Mucosa of descending colon (tissue), 3 donors: Measurements from ENCODE around the gene TNPO2. TPM values are rescaled to one million over a fixed set of nuclear protein-coding genes. Genes with fewer than 3 reads are reported as not detected.
"Not testable (repeated sequence)": the region's sequence is repeated elsewhere in the genome, so short reads cannot be mapped to it uniquely, and the experiment has no call there.

Source experiments
- ATAC-seq: fragments of 200-7000 bp; cut with Tn5 transposase; one replicate; pipeline ENCODE4 v1.9.1; 2020; ENCODE audit warnings: mild to moderate bottlenecking, moderate library complexity
- DNase-seq, 3 donors: peaks; one replicate each; pipeline ENCODE4 v3.0.0-alpha.2; 2020
- H3K36me3 ChIP-seq: fragments of 200-600 bp; one replicate; pipeline ENCODE4 v1.8.0; 2021; ENCODE audit warnings: low read depth, mild to moderate bottlenecking
- H3K4me1 ChIP-seq: fragments of 200-600 bp; one replicate; pipeline ENCODE4 v1.8.0; 2021; ENCODE audit warnings: low read depth, mild to moderate bottlenecking
- H3K4me3 ChIP-seq: fragments of 200-600 bp; one replicate; pipeline ENCODE4 v1.8.0; 2021; ENCODE audit warnings: mild to moderate bottlenecking
- H3K9me3 ChIP-seq: fragments of 200-600 bp; one replicate; pipeline ENCODE4 v1.8.0; 2021; ENCODE audit warnings: mild to moderate bottlenecking
- CTCF ChIP-seq: fragments of 200-600 bp; IDR thresholded peaks from one replicate; pipeline ENCODE4 v1.8.0; 2022; ENCODE audit warnings: antibody characterized with exemption, mild to moderate bottlenecking
- intact Hi-C, 2 donors: fragments of 100-400 bp; cut with DNase I in 1 of 2; cut with micrococcal nuclease in 1 of 2; formaldehyde crosslinking; loops; one replicate each; pipeline versions ENCODE4 v1.11.0 to v1.11.1; 2022; cut with DNase I, micrococcal nuclease
- total RNA-seq, 3 donors: library from RNA; stranded (reverse); fragmentation: NEBNext Ultra II Directional in 2 of 3; extraction: Animal tissue kit (Norgen Biotek cat#: 25700) in 2 of 3; gene quantifications; one replicate each; pipeline versions ENCODE4 v1.2.1 to v1.2.4, GENCODE V29; 2021 to 2023
- donor health status: DM: no; HTN: no; CAD: no; lungs with moderate emphysema.
- donor health status: DM: no; HTN: no; CAD: no.
- donor health status: DM: no; HTN: yes; CAD: no.

The TNPO2 gene
- total RNA-seq, 3 donors from 2014 or later: 48.9 to 73.3 (median 66.9) TPM

- no peak overlapping the region for H3K4me3 ChIP-seq
- ATAC-seq (peak; percentile 9), DNase-seq (peak in 2 of 3 donors; percentile 32 to 43)
- no peak for TF ChIP-seq CTCF
- H3K36me3 ChIP-seq: no peaks in the 10 kb centered on the region
- H3K9me3 ChIP-seq: no peaks in the 10 kb centered on the region
- intact Hi-C loops: no loop called here
- peaks cover 21% of the 10 kb centered on the region for H3K4me1 ChIP-seq
Measured at GRCh38 chr19:12720851-12721655, 2.7 kb downstream of the TNPO2 start.

GRCh38 chr19:12720296-12720695, 3.4 kb downstream of the TNPO2 start:
- Histone ChIP-seq H3K4me1 (peaks cover 21% of the 10 kb centered on the region), H3K36me3 (no peaks in the 10 kb centered on the region), H3K9me3 (no peaks in the 10 kb centered on the region), H3K4me3 (no peak overlapping the region)
- no peak for TF ChIP-seq CTCF
- DNase-seq: no peak
- intact Hi-C loops: no loop called here
- no peak for ATAC-seq

- no peaks in the 10 kb centered on the region for H3K36me3 ChIP-seq
- intact Hi-C loops: no loop called here
- DNase-seq: no peak
Measured at GRCh38 chr19:12715929-12716328, 7.8 kb downstream of the TNPO2 start.

GRCh38 chr19:12715102-12715501, 8.6 kb downstream of the TNPO2 start:
- Histone ChIP-seq H3K4me1 (no peaks in the 10 kb centered on the region), H3K9me3 (no peaks in the 10 kb centered on the region), H3K36me3 (peaks cover 6% of the 10 kb centered on the region), H3K4me3 (no peak overlapping the region)
- intact Hi-C loops: no loop called here
- no peak for DNase-seq
- no peak for ATAC-seq
- TF ChIP-seq CTCF: no peak

More at GRCh38 chr19:12715929-12716328, 7.8 kb downstream of the TNPO2 start:
- ATAC-seq: no peak
- Histone ChIP-seq H3K9me3 (no peaks in the 10 kb centered on the region), H3K4me1 (peaks cover 6% of the 10 kb centered on the region), H3K4me3 (no peak overlapping the region)
- no peak for TF ChIP-seq CTCF

GRCh38 chr19:12713304-12713703, 10.4 kb downstream of the TNPO2 start:
- DNase-seq, H3K36me3 ChIP-seq, ATAC-seq, H3K4me3 ChIP-seq, intact Hi-C loops, H3K9me3 ChIP-seq, H3K4me1 ChIP-seq: not testable (repeated sequence)

GRCh38 chr19:12712077-12712476, 11.7 kb downstream of the TNPO2 start:
- H3K36me3 ChIP-seq, ATAC-seq, H3K9me3 ChIP-seq, H3K4me1 ChIP-seq, intact Hi-C loops, H3K4me3 ChIP-seq: not testable (repeated sequence)
- DNase-seq: peak in 2 of 3 donors; percentile 59
